GM12873 (cell line): ENCODE measurements around the gene CAMK1G.

Experiments
- TF ChIP-seq, protein P1 (sequence below): IDR thresholded peaks from 2 replicates; pipeline ENCODE4 v1.5.1; 2012; ENCODE audit warnings: low read depth, mild to moderate bottlenecking, moderate library complexity, low read length, control low read depth; ENCODE audit not compliant: insufficient read depth; ENCODE audit errors: missing control alignments

Gene CAMK1G

DNA sequence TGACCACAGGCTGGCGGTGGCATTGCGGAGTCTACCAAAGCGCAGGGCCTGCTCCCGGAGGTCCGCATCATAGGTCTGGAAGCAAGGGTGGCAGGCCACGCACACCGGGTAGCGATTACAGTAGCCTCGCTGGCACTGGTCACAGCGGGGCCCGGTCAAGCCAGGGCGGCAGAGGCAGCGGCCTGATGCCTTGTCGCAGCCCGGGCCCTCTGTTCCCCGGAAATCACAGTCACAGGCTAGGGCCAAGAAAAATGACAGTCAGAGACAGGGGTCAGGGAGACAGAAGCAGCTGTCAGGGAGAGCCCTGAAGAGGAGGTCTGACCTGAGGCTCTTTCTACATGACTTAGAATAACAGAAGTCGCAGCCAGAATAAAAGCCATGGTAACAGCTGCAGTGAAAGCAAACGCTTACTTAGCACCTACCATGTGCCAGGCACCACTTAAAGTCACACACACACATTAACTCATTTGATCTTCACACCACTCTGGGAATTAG lies 42.3 kb downstream of the CAMK1G start:
- TF ChIP-seq, protein P1, sequence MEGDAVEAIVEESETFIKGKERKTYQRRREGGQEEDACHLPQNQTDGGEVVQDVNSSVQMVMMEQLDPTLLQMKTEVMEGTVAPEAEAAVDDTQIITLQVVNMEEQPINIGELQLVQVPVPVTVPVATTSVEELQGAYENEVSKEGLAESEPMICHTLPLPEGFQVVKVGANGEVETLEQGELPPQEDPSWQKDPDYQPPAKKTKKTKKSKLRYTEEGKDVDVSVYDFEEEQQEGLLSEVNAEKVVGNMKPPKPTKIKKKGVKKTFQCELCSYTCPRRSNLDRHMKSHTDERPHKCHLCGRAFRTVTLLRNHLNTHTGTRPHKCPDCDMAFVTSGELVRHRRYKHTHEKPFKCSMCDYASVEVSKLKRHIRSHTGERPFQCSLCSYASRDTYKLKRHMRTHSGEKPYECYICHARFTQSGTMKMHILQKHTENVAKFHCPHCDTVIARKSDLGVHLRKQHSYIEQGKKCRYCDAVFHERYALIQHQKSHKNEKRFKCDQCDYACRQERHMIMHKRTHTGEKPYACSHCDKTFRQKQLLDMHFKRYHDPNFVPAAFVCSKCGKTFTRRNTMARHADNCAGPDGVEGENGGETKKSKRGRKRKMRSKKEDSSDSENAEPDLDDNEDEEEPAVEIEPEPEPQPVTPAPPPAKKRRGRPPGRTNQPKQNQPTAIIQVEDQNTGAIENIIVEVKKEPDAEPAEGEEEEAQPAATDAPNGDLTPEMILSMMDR = no peak

GRCh38 chr1:209626346-209627026 lies 43.0 kb downstream of the CAMK1G start:
- TF ChIP-seq, protein P1 = no peak

GRCh38 chr1:209627027-209627731 lies 43.7 kb downstream of the CAMK1G start:
- TF ChIP-seq, protein P1 = no peak

DNA sequence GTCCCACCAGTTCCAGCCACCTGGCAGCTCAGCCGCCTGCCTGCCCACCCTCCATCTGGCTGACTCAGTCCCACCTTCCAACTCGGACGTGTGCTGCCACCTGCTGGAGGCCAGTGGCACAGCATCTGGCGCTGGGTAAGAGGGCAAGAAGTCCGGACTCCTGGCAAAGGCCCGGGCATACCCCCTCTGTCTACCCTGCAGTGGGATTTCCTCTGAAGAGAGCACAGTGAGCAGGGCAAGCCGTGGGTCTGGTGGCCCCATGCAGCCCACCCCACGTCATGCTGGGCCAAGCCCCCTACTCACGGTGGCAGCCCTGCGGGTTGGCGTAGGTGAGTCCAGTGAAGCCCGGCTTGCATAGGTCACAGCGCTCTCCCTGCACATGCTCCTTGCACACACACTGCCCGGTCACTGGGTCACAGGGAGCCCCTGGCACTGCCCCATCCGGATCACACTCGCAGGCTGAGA lies 44.2 kb downstream of the CAMK1G start:
- TF ChIP-seq, protein P1 = peak; percentile 99

GRCh38 chr1:209628618-209629299 lies 45.2 kb downstream of the CAMK1G start:
- TF ChIP-seq, protein P1 = no peak

DNA sequence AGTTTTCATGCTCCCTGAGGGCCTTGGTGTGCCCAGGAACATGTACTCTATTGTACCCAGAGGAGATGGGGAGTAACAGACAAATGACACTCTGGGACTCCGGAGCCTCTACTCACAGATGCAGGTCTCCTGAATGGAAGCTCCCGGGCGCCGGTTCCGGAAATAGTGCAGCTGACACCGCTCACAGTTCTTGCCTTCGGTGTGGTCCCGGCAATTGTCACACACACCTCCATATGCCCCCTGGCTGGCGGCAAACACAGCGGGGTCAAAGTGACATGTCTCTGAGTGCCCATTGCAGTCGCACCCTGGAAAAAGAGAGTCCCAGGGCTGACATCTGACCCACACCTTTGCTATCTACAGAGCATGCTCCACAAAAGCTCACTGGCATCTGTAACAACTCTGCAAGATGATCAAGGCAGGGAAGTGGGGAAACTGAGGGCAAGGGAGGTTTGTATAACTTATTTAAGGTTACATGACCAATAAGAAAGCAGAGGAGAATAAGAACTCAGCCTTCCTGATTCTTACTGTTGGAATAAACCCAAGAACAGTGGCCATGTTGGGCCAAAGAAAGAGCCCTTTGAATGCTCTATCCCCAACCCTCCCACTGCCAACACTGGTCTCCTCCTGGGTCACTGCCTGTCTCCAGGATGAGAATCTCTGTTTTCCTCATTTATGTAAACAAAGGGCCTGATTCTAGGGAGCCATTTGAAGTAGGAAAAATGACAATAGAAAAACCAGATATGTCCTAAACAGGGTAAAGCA lies 46.3 kb downstream of the CAMK1G start:
- TF ChIP-seq, protein P1 = no peak
